ENCODE results near the gene LMO1.
A peak's percentile ranks its signal among the peaks of the same experiment; 100 is the strongest.

Gene LMO1

GRCh38 chr11:8263109-8263768, 439 bp downstream of the LMO1 start:
- DNase-seq: no peak

- no peak for DNase-seq
These were observed 1.0 kb downstream of the LMO1 start for GRCh38 chr11:8262552-8263108.

GRCh38 chr11:8261921-8262551, 1.6 kb downstream of the LMO1 start:
- DNase-seq: no peak

- DNase-seq: no peak
These were observed 2.4 kb downstream of the LMO1 start for GRCh38 chr11:8261291-8261690.

- no peak for DNase-seq
These were observed 3.3 kb downstream of the LMO1 start for GRCh38 chr11:8260202-8260966.

- no peak for DNase-seq
These were observed 4.2 kb downstream of the LMO1 start for GRCh38 chr11:8259306-8259959.

GRCh38 chr11:8258784-8259183, 4.9 kb downstream of the LMO1 start:
- no peak for DNase-seq

GRCh38 chr11:8258289-8258688, 5.4 kb downstream of the LMO1 start:
- no peak for DNase-seq

- peak; percentile 92 for DNase-seq
These were observed 6.5 kb downstream of the LMO1 start for GRCh38 chr11:8257003-8257664.

GRCh38 chr11:8256271-8257002, 7.2 kb downstream of the LMO1 start:
- DNase-seq: no peak

- DNase-seq: no peak
These were observed 10.1 kb downstream of the LMO1 start for GRCh38 chr11:8253566-8253965.

- no peak for DNase-seq
These were observed 10.7 kb downstream of the LMO1 start for GRCh38 chr11:8252946-8253345.

GRCh38 chr11:8252388-8252787, 11.3 kb downstream of the LMO1 start:
- DNase-seq: no peak

- DNase-seq: no peak
These were observed 11.9 kb downstream of the LMO1 start for GRCh38 chr11:8251616-8252295.

GRCh38 chr11:8250981-8251615, 12.6 kb downstream of the LMO1 start:
- no peak for DNase-seq

GRCh38 chr11:8250434-8250833, 13.2 kb downstream of the LMO1 start:
- peak; percentile 40 for DNase-seq

- DNase-seq: no peak
These were observed 14.2 kb downstream of the LMO1 start for GRCh38 chr11:8249482-8249881.

GRCh38 chr11:8248786-8249185, 14.9 kb downstream of the LMO1 start:
- DNase-seq: no peak

GRCh38 chr11:8247312-8247711, 16.4 kb downstream of the LMO1 start:
- DNase-seq: no peak

GRCh38 chr11:8243458-8243857, 20.2 kb downstream of the LMO1 start:
- no peak for DNase-seq

All from NCI-H1694 treated with DMSO at 0.1 percent for 48 hours (cell line).